Measurements from ENCODE around the gene PRKCA.

PRKCA gene

GRCh38 chr17:66495035-66495434, 192.6 kb downstream of the PRKCA start:
- no peak for DNase-seq

GRCh38 chr17:66496306-66496705, 193.9 kb downstream of the PRKCA start:
- DNase-seq = no peak

GRCh38 chr17:66498580-66498979, 196.2 kb downstream of the PRKCA start:
- no peak for DNase-seq

- no peak for DNase-seq
Observed at GRCh38 chr17:66506641-66507040, 204.2 kb downstream of the PRKCA start.

GRCh38 chr17:66507103-66507923, 204.9 kb downstream of the PRKCA start:
- no peak for DNase-seq

- DNase-seq = no peak
Observed at GRCh38 chr17:66507982-66508760, 205.8 kb downstream of the PRKCA start.

GRCh38 chr17:66508896-66509844, 206.8 kb downstream of the PRKCA start:
- peak; percentile 59 to 69 for DNase-seq

- DNase-seq = no peak
Observed at GRCh38 chr17:66509926-66510325, 207.5 kb downstream of the PRKCA start.

- no peak for DNase-seq
Observed at GRCh38 chr17:66511135-66511534, 208.7 kb downstream of the PRKCA start.

- peak in 1 of 2 donors; percentile 35 for DNase-seq
Observed at GRCh38 chr17:66514227-66514806, 211.9 kb downstream of the PRKCA start.

GRCh38 chr17:66515974-66516373, 213.6 kb downstream of the PRKCA start:
- DNase-seq = no peak

GRCh38 chr17:66517336-66518009, 215.1 kb downstream of the PRKCA start:
- DNase-seq = no peak

GRCh38 chr17:66518108-66518507, 215.7 kb downstream of the PRKCA start:
- DNase-seq = no peak

- DNase-seq = no peak
Observed at GRCh38 chr17:66518677-66519076, 216.3 kb downstream of the PRKCA start.

- no peak for DNase-seq
Observed at GRCh38 chr17:66519154-66519553, 216.7 kb downstream of the PRKCA start.

- DNase-seq = no peak
Observed at GRCh38 chr17:66520999-66521398, 218.6 kb downstream of the PRKCA start.

GRCh38 chr17:66522591-66523272, 220.3 kb downstream of the PRKCA start:
- no peak for DNase-seq

GRCh38 chr17:66523378-66524200, 221.2 kb downstream of the PRKCA start:
- no peak for DNase-seq

GRCh38 chr17:66524877-66525276, 222.5 kb downstream of the PRKCA start:
- DNase-seq = no peak

GRCh38 chr17:66525338-66525737, 222.9 kb downstream of the PRKCA start:
- no peak for DNase-seq

Data from stimulated activated CD4-positive, alpha-beta T cell treated with anti-CD3 and anti-CD28 coated beads, Interleukin-2, amount 100 ng/mL, for 24 hours (primary cell).